Measurements from ENCODE around the gene RNLS. TPM values are rescaled to one million over a fixed set of nuclear protein-coding genes. Genes with fewer than 3 reads are reported as not detected.

RNLS gene
- total RNA-seq, 1 experiment from 2014 or later, result not detected

DNA sequence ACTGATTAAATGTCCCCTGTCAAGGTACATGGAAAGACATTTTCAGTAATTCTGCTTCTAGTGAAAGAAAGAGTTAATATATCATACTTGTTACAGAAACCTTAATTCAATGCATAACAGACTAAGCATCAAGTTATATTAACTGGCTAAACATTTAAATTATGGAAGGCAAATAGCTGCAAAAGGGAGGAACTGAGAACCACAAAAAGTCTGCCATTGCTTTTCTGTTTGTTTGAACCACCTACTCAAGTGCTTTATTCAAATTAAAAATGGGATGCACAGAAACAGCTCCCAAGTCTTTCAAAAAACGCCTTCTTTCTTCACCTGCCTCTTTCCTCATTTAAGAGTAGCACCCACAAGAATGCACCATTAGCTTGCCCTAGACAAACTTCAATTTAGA is 271.9 kb downstream of the RNLS start:
- H3K79me2 ChIP-seq (ENCODE audit: insufficient read depth, low read length), result no peaks in the 10 kb centered on the region
- CTCF ChIA-PET, result no interaction called here
- no TSS peak for BruUV-seq (replicated peaks)
- no peak overlapping the region for H3K9ac ChIP-seq (ENCODE audit: low read length)
- H3K9me3 ChIP-seq (ENCODE audit: control insufficient read depth in 1 of 2, insufficient read depth in 1 of 2, low read depth in 1 of 2, low read length in 2 of 2), result no peaks in the 10 kb centered on the region
- no peaks in the 10 kb centered on the region for H3K4me1 ChIP-seq (ENCODE audit: control insufficient read depth in 1 of 2, insufficient read depth in 2 of 2, low read length in 2 of 2)
- H2AFZ ChIP-seq (ENCODE audit: low read depth, low read length, poor library complexity, severe bottlenecking), result no peak overlapping the region
- no peak overlapping the region for H3K4me2 ChIP-seq (ENCODE audit: low read length)
- H3K9me2 ChIP-seq (ENCODE audit: insufficient read depth), result no peaks in the 10 kb centered on the region
- intact Hi-C loops (cut with micrococcal nuclease), result no loop called here
- RAD21 ChIA-PET (ENCODE audit: low non-redundant PET in 1 of 2, low total read pairs in 2 of 2, uncharacterized antibody in 2 of 2, unreplicated experiment in 2 of 2), result no interaction called here
- no peak overlapping the region for H3K4me3 ChIP-seq (replicated peaks in 1 of 2; ENCODE audit: low read depth in 1 of 2, low read length in 2 of 2)
- ATAC-seq (no peak), DNase-seq (ENCODE audit: low read depth, low spot score) (no peak)
- POLR2A ChIA-PET, result interaction anchor here (0.6 kb wide), 1 partner anchor 84 kb away, joined by 3 read pairs; no protein-coding TSS in a partner anchor
- no peaks in the 10 kb centered on the region for H4K20me1 ChIP-seq (ENCODE audit: insufficient read depth)
- no peak overlapping the region for H3K27ac ChIP-seq (ENCODE audit: low read depth, low read length)
- no peaks in the 10 kb centered on the region for H3K27me3 ChIP-seq (ENCODE audit: insufficient read depth, low read length)
- TF ChIP-seq RAD21 (IDR thresholded peaks at IDR 0.05; ENCODE audit: low read depth), result no peak
- H3K36me3 ChIP-seq (ENCODE audit: control insufficient read depth in 1 of 2, insufficient read depth in 2 of 2, low read length in 2 of 2), result no peaks in the 10 kb centered on the region

DNA sequence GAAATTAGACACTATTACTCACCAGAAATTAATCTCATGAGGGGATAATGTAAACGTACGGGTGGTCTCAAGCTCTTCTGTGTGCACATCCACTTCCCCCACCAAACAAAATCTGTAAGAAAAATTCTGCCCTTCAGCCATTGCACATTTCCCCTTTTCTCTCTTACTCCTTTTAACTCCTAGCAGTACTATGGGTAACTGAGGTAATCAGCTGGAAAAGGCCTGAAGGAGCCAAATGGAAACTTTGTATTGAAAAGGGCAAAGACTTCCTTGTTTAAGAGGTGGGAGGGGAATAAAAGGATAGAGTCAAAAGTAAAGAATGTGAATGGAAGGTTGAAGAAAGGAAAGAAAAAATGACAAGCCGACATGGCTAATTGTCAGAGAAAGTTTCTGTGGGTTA is 273.8 kb downstream of the RNLS start:
- CTCF ChIA-PET, result no interaction called here
- no peaks in the 10 kb centered on the region for H3K36me3 ChIP-seq (ENCODE audit: control insufficient read depth in 1 of 2, insufficient read depth in 2 of 2, low read length in 2 of 2)
- H3K79me2 ChIP-seq (ENCODE audit: insufficient read depth, low read length), result no peaks in the 10 kb centered on the region
- ATAC-seq, result no peak
- DNase-seq (ENCODE audit: low read depth, low spot score), result no peak
- no peak overlapping the region for H2AFZ ChIP-seq (ENCODE audit: low read depth, low read length, poor library complexity, severe bottlenecking)
- no peaks in the 10 kb centered on the region for H3K4me1 ChIP-seq (ENCODE audit: control insufficient read depth in 1 of 2, insufficient read depth in 2 of 2, low read length in 2 of 2)
- TF ChIP-seq POLR2A (IDR thresholded peaks at IDR 0.05; ENCODE audit: borderline replicate concordance, extremely low read depth, insufficient read depth, insufficient read length), result no peak
- no peak for TF ChIP-seq EGR1 (IDR thresholded peaks at IDR 0.05; ENCODE audit: low read depth)
- TF ChIP-seq, protein P1, sequence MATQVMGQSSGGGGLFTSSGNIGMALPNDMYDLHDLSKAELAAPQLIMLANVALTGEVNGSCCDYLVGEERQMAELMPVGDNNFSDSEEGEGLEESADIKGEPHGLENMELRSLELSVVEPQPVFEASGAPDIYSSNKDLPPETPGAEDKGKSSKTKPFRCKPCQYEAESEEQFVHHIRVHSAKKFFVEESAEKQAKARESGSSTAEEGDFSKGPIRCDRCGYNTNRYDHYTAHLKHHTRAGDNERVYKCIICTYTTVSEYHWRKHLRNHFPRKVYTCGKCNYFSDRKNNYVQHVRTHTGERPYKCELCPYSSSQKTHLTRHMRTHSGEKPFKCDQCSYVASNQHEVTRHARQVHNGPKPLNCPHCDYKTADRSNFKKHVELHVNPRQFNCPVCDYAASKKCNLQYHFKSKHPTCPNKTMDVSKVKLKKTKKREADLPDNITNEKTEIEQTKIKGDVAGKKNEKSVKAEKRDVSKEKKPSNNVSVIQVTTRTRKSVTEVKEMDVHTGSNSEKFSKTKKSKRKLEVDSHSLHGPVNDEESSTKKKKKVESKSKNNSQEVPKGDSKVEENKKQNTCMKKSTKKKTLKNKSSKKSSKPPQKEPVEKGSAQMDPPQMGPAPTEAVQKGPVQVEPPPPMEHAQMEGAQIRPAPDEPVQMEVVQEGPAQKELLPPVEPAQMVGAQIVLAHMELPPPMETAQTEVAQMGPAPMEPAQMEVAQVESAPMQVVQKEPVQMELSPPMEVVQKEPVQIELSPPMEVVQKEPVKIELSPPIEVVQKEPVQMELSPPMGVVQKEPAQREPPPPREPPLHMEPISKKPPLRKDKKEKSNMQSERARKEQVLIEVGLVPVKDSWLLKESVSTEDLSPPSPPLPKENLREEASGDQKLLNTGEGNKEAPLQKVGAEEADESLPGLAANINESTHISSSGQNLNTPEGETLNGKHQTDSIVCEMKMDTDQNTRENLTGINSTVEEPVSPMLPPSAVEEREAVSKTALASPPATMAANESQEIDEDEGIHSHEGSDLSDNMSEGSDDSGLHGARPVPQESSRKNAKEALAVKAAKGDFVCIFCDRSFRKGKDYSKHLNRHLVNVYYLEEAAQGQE (IDR thresholded peaks at IDR 0.05; ENCODE audit: low read depth), result no peak
- no peak for TF ChIP-seq SP1 (IDR thresholded peaks at IDR 0.05; ENCODE audit: low read depth)
- TF ChIP-seq, protein P2, sequence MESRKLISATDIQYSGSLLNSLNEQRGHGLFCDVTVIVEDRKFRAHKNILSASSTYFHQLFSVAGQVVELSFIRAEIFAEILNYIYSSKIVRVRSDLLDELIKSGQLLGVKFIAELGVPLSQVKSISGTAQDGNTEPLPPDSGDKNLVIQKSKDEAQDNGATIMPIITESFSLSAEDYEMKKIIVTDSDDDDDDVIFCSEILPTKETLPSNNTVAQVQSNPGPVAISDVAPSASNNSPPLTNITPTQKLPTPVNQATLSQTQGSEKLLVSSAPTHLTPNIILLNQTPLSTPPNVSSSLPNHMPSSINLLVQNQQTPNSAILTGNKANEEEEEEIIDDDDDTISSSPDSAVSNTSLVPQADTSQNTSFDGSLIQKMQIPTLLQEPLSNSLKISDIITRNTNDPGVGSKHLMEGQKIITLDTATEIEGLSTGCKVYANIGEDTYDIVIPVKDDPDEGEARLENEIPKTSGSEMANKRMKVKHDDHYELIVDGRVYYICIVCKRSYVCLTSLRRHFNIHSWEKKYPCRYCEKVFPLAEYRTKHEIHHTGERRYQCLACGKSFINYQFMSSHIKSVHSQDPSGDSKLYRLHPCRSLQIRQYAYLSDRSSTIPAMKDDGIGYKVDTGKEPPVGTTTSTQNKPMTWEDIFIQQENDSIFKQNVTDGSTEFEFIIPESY (IDR thresholded peaks at IDR 0.05; ENCODE audit: extremely low read depth, insufficient replicate concordance, low read length), result no peak
- no peak for TF ChIP-seq POLR2AphosphoS5 (IDR thresholded peaks at IDR 0.05; ENCODE audit: low read depth, low read length)
- no peak for TF ChIP-seq ZNF274 (IDR thresholded peaks at IDR 0.05; ENCODE audit: low read depth, low read length)
- TF ChIP-seq EZH2 (IDR thresholded peaks at IDR 0.05), result no peak
- no peak for TF ChIP-seq RAD21 (IDR thresholded peaks at IDR 0.05; ENCODE audit: low read depth)
- TF ChIP-seq JUND (IDR thresholded peaks at IDR 0.05), result no peak
- TF ChIP-seq SIN3A (IDR thresholded peaks at IDR 0.05; ENCODE audit: low read depth), result no peak
- TF ChIP-seq, protein P3, sequence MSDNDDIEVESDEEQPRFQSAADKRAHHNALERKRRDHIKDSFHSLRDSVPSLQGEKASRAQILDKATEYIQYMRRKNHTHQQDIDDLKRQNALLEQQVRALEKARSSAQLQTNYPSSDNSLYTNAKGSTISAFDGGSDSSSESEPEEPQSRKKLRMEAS (IDR thresholded peaks at IDR 0.05), result no peak
- no peak for TF ChIP-seq YY1 (IDR thresholded peaks at IDR 0.05; ENCODE audit: extremely low read depth, insufficient replicate concordance, low read depth, low read length)
- TF ChIP-seq CEBPB (IDR thresholded peaks at IDR 0.05; ENCODE audit: low read depth), result no peak
- TF ChIP-seq FOSL1 (IDR thresholded peaks at IDR 0.05; ENCODE audit: low read depth), result no peak
- no peak for TF ChIP-seq SRF (IDR thresholded peaks at IDR 0.05; ENCODE audit: low read depth)
- TF ChIP-seq CBX3 (IDR thresholded peaks at IDR 0.05; ENCODE audit: low read depth), result no peak
- TF ChIP-seq ELF1 (IDR thresholded peaks at IDR 0.05; ENCODE audit: borderline replicate concordance, low read depth), result no peak
- no peak for TF ChIP-seq ZFX (IDR thresholded peaks at IDR 0.05)
- RAD21 ChIA-PET (ENCODE audit: low non-redundant PET in 1 of 2, low total read pairs in 2 of 2, uncharacterized antibody in 2 of 2, unreplicated experiment in 2 of 2), result no interaction called here
- intact Hi-C loops (cut with micrococcal nuclease), result no loop called here
- no TSS peak for BruUV-seq (replicated peaks)
- no peaks in the 10 kb centered on the region for H3K27me3 ChIP-seq (ENCODE audit: insufficient read depth, low read length)
- H3K4me2 ChIP-seq (ENCODE audit: low read length), result no peak overlapping the region
- POLR2A ChIA-PET, result no interaction called here
- H3K4me3 ChIP-seq (replicated peaks in 1 of 2; ENCODE audit: low read depth in 1 of 2, low read length in 2 of 2), result no peak overlapping the region
- H4K20me1 ChIP-seq (ENCODE audit: insufficient read depth), result no peaks in the 10 kb centered on the region
- no peak overlapping the region for H3K27ac ChIP-seq (ENCODE audit: low read depth, low read length)
- H3K9ac ChIP-seq (ENCODE audit: low read length), result no peak overlapping the region
- H3K9me3 ChIP-seq (ENCODE audit: control insufficient read depth in 1 of 2, insufficient read depth in 1 of 2, low read depth in 1 of 2, low read length in 2 of 2), result no peaks in the 10 kb centered on the region
- H3K9me2 ChIP-seq (ENCODE audit: insufficient read depth), result no peaks in the 10 kb centered on the region

Measured in HCT116 (cell line).